Stomach smooth muscle (tissue), 2 donors: ENCODE data around the gene DSTN.

Source experiments
- H3K27ac ChIP-seq: one replicate; pipeline ENCODE4 v1.7.0; 2013; ENCODE audit warnings: mild to moderate bottlenecking, low read length, inconsistent platforms
- H3K27me3 ChIP-seq, 2 donors: one replicate each; pipeline ENCODE4 v1.7.0; 2013; ENCODE audit warnings: low read length in 2 of 2; ENCODE audit not compliant: insufficient read depth in 2 of 2, control insufficient read depth in 1 of 2
- H3K36me3 ChIP-seq, 2 donors: one replicate each; pipeline ENCODE4 v1.7.0; 2013; ENCODE audit warnings: low read length in 2 of 2; ENCODE audit not compliant: control insufficient read depth in 2 of 2, insufficient read depth in 2 of 2
- H3K4me1 ChIP-seq: one replicate; pipeline ENCODE4 v1.7.0; 2013; ENCODE audit warnings: low read length; ENCODE audit not compliant: control insufficient read depth, insufficient read depth
- H3K4me3 ChIP-seq, 2 donors: one replicate each; pipeline ENCODE4 v1.7.0; 2013; ENCODE audit warnings: low read length in 2 of 2
- H3K9ac ChIP-seq, 2 donors: one replicate each; pipeline ENCODE4 v1.7.0; 2013; ENCODE audit warnings: low read length in 2 of 2, mild to moderate bottlenecking in 1 of 2
- H3K9me3 ChIP-seq, 2 donors: one replicate each; pipeline ENCODE4 v1.7.0; 2013; ENCODE audit warnings: low read length in 2 of 2; ENCODE audit not compliant: control insufficient read depth in 2 of 2
- donor health status: healthy.
- donor health status: Pancreatic carcinoma.

DSTN gene

GRCh38 chr20:17646209-17646960 lies 76.5 kb downstream of the DSTN start:
- H3K27me3 ChIP-seq: no peaks in the 10 kb centered on the region
- H3K27ac ChIP-seq: peak overlapping the region; percentile 37
- no peak overlapping the region for H3K9ac ChIP-seq
- peaks cover 0 to 9% of the 10 kb centered on the region in 2 donors for H3K36me3 ChIP-seq
- peak overlapping the region in 1 of 2 donors; percentile 35 for H3K4me3 ChIP-seq
- no peaks in the 10 kb centered on the region for H3K9me3 ChIP-seq
- peaks cover 89% of the 10 kb centered on the region for H3K4me1 ChIP-seq

- no peak overlapping the region for H3K9ac ChIP-seq
These were observed 77.1 kb downstream of the DSTN start for GRCh38 chr20:17646961-17647301.

GRCh38 chr20:17647391-17648314 lies 77.8 kb downstream of the DSTN start:
- no peaks in the 10 kb centered on the region for H3K27me3 ChIP-seq
- H3K36me3 ChIP-seq: peaks cover 0 to 1% of the 10 kb centered on the region in 2 donors
- H3K4me1 ChIP-seq: peaks cover 88% of the 10 kb centered on the region
- no peaks in the 10 kb centered on the region for H3K9me3 ChIP-seq
- H3K9ac ChIP-seq: no peak overlapping the region
- H3K4me3 ChIP-seq: no peak overlapping the region
- H3K27ac ChIP-seq: no peak overlapping the region

More at GRCh38 chr20:17646961-17647301, 77.1 kb downstream of the DSTN start:
- Histone ChIP-seq H3K27ac (peak overlapping the region; percentile 37), H3K27me3 (no peaks in the 10 kb centered on the region), H3K9me3 (no peaks in the 10 kb centered on the region), H3K4me3 (no peak overlapping the region), H3K36me3 (peaks cover 0 to 7% of the 10 kb centered on the region in 2 donors), H3K4me1 (peaks cover 89% of the 10 kb centered on the region)

GRCh38 chr20:17648315-17648646 lies 78.4 kb downstream of the DSTN start:
- H3K27ac ChIP-seq: no peak overlapping the region
- H3K4me1 ChIP-seq: peaks cover 88% of the 10 kb centered on the region
- no peak overlapping the region for H3K4me3 ChIP-seq
- no peaks in the 10 kb centered on the region for H3K36me3 ChIP-seq
- no peaks in the 10 kb centered on the region for H3K9me3 ChIP-seq
- H3K9ac ChIP-seq: no peak overlapping the region
- no peaks in the 10 kb centered on the region for H3K27me3 ChIP-seq

- Histone ChIP-seq H3K36me3 (no peaks in the 10 kb centered on the region), H3K9ac (no peak overlapping the region), H3K27ac (no peak overlapping the region), H3K9me3 (no peaks in the 10 kb centered on the region), H3K4me3 (no peak overlapping the region), H3K27me3 (no peaks in the 10 kb centered on the region), H3K4me1 (peaks cover 80% of the 10 kb centered on the region)
These were observed 79.2 kb downstream of the DSTN start for GRCh38 chr20:17648791-17649730.

- H3K27ac ChIP-seq: no peak overlapping the region
- no peaks in the 10 kb centered on the region for H3K36me3 ChIP-seq
- no peaks in the 10 kb centered on the region for H3K9me3 ChIP-seq
- peak overlapping the region in 1 of 2 donors; percentile 8 for H3K4me3 ChIP-seq
- H3K4me1 ChIP-seq: peaks cover 70% of the 10 kb centered on the region
- H3K9ac ChIP-seq: no peak overlapping the region
- H3K27me3 ChIP-seq: no peaks in the 10 kb centered on the region
These were observed 80.6 kb downstream of the DSTN start for GRCh38 chr20:17650301-17651128.

- Histone ChIP-seq H3K27me3 (no peaks in the 10 kb centered on the region), H3K36me3 (no peaks in the 10 kb centered on the region), H3K4me3 (no peak overlapping the region), H3K4me1 (peaks cover 64% of the 10 kb centered on the region), H3K9ac (no peak overlapping the region), H3K27ac (no peak overlapping the region), H3K9me3 (no peaks in the 10 kb centered on the region)
These were observed 81.4 kb downstream of the DSTN start for GRCh38 chr20:17651129-17651759.

GRCh38 chr20:17651760-17652388 lies 82.0 kb downstream of the DSTN start:
- Histone ChIP-seq H3K27ac (no peak overlapping the region), H3K4me1 (peaks cover 57% of the 10 kb centered on the region)

GRCh38 chr20:17652411-17652810 lies 82.5 kb downstream of the DSTN start:
- H3K36me3 ChIP-seq: no peaks in the 10 kb centered on the region
- no peak overlapping the region for H3K9ac ChIP-seq
- no peaks in the 10 kb centered on the region for H3K9me3 ChIP-seq
- no peaks in the 10 kb centered on the region for H3K27me3 ChIP-seq
- H3K27ac ChIP-seq: peak overlapping the region; percentile 31
- H3K4me3 ChIP-seq: no peak overlapping the region
- peaks cover 52% of the 10 kb centered on the region for H3K4me1 ChIP-seq

More at GRCh38 chr20:17651760-17652388, 82.0 kb downstream of the DSTN start:
- H3K9me3 ChIP-seq: no peaks in the 10 kb centered on the region
- no peaks in the 10 kb centered on the region for H3K36me3 ChIP-seq
- H3K4me3 ChIP-seq: no peak overlapping the region
- H3K9ac ChIP-seq: no peak overlapping the region
- no peaks in the 10 kb centered on the region for H3K27me3 ChIP-seq
